Stimulated activated CD4-positive, alpha-beta T cell treated with anti-CD3 and anti-CD28 coated beads, Interleukin-1b, Interleukin-23, amount 100 ng/mL, for 1 hour (primary cell): ENCODE data around the gene INSRR.

ENCODE experiments used
- DNase-seq, 2 donors: peaks; one replicate each; pipeline ENCODE4 v3.0.0-alpha.2; 2020; ENCODE audit warnings: low read depth in 2 of 2

INSRR gene

DNA sequence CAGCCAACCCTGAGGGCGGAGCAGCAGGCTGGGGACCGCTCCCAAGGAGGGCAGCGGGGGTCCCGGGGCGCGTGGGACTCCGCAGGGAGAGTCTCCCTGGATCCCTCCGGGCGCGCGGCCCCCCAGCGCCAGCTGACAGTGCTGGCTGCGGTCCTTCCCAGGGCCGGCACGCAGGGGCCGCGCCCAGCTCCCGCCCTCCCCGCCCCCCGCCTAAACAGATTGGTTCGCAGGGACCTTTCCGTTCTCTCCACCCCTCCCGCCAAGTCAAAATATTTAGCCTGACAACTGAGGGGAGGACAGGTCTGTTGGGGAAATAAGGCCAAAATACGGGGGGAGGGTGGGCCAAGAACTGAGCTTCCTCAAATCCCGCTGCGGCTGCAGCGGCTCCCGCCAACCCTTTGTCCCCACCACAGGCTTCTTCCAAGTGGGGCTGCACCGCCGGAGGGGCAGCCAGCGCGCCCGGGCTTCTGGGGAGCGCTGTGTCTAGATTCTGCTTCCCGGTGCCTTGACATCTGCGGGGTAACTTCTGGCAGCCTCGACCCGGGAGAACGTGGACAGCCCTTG is at the start of gene INSRR:
Gene INSRR (minus strand): TSS at position 159 of the 564 bp plus-strand sequence. CDS start 496 bp downstream, outside the sequence.
- DNase-seq, result no peak

DNA sequence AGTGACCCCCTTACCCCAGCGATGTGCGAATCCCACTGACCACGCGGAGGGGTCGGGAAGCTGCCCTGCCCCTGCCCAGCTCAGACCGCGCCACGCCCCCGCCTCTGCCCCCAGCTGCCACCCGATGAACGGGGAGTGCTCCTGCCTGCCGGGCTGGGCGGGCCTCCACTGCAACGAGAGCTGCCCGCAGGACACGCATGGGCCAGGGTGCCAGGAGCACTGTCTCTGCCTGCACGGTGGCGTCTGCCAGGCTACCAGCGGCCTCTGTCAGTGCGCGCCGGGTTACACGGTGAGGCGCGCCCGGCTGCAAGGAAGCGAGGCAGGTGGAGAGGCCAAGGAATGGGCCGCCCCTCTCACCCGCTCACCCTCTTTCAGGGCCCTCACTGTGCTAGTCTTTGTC is 49.6 kb upstream of the INSRR start:
- no peak for DNase-seq

- no peak for DNase-seq
Measured at GRCh38 chr1:156906206-156906906, 47.4 kb upstream of the INSRR start.

DNA sequence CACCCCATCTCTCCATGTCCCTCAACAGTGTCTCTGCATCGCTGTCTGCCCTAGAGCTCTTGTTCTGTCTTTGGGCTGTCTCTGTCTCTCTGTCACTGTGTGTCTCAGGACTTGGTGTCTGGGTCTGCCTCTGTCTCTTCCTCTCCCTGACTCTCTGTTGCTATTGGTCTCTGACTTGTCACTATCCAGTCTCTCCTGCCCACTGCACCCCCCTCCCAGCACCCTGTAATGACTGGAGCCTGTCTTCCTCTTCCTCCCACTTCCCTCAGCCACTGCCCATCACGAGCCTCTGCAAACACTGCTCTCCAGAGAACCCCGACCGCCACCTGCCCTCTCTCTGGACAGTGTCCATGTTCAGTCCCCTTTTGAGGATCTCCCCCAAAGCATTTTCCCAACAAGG is 46.7 kb upstream of the INSRR start:
- DNase-seq, result no peak

DNA sequence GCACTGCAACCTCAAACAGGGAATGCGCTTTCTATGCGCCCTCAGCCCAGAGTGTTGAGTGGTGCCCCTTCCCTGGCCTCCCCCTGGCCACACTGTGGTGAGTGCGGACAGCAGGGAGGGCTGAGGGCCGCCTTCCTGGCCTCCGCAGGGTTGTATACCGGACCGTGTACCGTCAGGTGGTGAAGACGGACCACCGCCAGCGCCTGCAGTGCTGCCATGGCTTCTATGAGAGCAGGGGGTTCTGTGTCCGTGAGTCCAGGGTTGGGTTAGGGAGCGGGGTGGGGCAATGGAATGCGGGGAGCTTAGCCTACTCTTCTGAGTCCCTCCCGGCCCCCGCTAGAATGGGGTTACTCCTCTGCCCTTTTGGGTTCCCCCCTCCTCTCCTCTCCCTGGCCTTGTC is 46.3 kb upstream of the INSRR start:
- DNase-seq, result no peak

- DNase-seq, result no peak
Measured at GRCh38 chr1:156904187-156904959, 45.5 kb upstream of the INSRR start.

- DNase-seq, result no peak
Measured at GRCh38 chr1:156903328-156904091, 44.6 kb upstream of the INSRR start.

- DNase-seq, result no peak
Measured at GRCh38 chr1:156901966-156902915, 43.3 kb upstream of the INSRR start.

- DNase-seq, result no peak
Measured at GRCh38 chr1:156901590-156901900, 42.6 kb upstream of the INSRR start.

DNA sequence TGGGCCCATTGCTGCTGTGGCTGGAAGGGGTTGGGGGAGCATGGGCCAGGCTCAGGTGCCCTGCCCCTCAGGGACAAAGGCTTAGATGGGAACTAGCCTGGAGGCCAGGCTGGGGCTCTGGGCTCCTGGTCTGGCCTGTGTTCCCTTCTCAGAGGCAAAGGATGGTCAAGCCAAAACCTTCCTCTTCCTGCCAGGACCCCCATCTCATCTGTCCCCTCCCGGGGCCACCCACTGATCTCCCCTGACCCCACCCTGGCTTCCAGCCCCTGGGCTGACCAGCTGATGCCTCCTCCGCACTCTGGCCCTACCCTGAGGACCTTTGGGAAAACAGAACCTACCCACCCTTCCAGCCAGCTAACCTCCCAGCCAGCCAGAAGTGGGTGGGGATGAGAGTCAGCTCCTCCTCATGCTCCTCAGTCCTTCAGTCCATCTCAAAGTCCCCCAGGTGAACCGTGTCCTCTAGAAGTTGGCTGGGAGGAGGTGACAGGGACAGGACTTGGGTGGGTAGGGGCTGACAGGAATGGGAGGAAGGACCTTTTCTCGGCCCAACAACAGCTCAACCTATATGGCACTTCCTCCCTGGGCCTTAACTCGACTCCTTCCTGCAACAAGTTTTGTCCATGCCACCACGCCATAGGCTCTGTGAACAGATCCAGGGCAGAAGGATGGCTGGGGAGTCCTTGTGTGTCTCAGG is 42.1 kb upstream of the INSRR start:
- DNase-seq, result no peak

DNA sequence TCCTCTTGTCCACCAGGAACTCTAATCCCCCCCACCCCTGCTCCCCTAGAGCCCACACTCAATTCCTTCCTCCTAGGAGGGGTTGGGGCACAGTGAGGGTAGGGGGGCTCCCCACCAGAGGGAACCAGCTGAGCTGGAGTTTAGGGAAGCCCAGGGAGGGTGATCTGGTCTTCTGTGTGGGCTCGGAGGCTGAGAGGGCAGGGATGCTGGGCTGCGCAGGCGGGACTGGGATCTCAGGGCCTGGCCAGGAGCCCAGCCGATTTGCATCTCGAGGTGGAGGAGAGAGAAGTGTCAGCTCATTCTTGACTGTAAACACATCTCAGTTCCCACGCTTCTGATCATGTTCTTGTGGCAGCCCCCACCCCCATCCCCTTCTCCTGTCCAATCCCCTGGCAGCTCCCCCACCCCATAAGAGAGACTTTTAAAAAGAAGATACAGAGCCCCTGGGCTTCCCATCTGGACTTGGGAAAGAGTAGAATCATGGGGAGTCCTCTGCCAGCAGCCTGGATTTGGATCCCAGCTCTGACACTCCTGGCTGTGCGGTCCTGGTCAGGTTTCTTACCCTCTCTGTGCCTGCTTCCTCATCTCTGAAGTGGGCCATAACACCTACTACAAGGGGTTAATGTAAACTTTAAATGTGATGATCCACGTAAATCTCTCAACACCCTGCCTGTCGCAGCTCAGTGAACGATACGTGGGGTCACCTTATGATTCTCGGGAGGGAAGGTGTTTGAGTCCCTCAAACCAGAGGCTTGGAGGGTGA is 41.2 kb upstream of the INSRR start:
- no peak for DNase-seq

DNA sequence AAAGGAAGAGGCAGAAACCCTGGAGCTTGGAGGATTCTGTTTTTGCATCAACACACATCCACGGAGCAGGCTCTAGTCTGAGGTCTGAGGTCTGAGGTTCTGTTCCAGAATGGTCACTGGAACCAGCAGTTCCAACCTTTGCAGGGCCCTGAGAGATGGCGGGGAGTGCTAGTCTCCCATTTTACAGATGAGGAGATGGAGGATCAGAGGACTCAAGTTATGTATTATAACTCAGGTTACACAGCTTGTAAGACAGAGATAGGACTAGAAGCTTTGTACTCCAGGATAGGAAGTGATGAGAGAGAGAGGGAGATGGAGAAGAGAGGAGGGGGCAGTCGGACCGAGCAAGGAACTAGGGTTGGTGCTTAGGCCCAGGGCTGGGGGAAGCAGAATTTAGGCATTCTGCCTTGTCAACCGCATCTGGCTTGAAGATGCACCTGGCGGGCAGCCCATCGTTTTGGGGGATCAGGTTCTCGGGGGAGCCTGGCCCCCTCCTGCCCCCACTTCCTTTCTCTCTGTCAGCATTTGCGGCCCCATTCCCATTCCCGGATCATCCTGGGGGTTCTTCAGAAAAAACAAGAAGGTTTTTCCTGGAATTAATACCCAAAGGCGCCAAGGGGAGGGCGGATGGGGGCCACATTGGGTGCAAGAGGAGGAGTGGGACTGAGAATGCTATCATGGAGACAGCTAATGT is 40.2 kb upstream of the INSRR start:
- DNase-seq, result no peak

DNA sequence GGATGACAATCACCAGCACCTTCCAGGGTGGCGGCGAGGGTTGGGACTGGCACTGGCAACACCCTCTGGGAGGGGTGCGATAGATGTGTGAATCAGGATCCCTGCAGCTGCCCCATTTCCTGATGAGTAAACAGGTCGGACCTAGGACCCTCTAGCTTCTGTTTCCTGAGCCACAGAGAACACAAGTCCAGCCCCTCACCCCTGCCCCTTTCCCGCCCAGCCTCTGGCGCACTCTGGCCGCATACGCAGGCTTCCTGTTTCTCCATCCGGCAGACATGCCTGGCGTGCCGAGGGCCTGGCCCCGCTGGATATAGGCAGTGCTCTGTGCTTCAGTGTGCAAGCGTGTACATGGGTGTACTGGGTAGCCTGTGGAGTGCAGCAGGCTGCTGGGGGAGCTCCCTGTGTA is 39.2 kb upstream of the INSRR start:
- DNase-seq, result no peak

DNA sequence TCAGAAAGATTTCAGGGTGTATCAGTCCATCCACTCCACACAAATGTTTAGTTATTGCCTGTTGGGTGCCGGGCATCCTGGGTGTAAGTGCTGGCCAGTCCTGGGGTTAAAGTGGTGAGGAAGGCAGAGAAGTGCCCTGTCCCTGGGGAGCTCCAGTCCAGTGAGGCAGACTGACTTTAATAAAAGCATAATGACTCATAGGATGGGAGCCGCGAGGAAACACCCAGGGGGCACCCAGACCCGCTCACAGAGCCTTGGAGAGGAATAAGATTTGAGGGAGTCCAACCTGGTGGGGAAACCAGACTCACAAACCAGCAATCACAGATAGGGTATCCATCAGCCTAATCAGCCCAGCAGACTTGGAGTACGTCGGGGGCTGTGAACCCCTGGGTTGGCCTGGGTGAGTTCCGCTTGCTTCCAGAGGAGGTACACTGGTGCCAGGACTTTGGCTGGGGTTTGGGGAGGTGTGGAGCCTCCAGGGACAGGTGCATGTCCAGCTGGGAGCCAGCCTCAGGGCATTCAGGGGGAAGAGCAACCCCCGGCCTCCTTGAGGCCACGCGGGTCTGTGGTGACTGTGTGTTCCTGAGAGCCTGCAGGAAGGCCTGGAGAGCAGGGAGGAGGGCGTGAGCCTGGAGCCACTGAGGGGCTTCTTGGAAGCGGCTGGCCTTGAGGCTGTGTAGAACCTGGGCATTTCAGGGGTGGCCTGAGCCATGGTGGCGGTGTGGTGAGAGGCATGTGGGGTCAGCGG is 38.3 kb upstream of the INSRR start:
- DNase-seq, result no peak

DNA sequence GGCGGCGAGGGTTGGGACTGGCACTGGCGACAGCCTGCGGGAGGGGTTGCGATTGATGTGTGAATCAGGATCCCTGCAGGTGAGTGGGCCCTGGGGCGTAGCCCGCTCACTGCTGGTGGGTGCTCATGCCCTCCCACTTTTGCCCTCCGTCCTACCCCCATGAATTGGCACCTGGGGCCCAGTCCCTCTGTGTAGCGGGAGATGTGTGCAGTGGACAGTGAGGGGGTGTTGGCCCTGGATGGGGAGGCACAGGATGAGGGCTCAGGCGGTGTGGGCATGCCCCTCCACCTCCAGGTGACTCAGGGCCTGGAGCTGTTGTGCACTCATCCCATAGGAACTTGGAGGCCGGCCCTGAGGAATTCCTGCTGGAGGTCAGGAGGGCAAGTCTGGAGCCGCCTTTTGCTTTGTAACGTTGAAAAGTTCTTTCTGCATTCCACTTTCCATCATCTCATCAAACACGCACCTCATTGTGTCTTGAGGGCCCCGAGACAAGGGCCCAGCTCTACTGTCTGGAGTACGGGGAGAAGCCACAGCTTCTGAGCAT is 37.6 kb upstream of the INSRR start:
- DNase-seq, result no peak

DNA sequence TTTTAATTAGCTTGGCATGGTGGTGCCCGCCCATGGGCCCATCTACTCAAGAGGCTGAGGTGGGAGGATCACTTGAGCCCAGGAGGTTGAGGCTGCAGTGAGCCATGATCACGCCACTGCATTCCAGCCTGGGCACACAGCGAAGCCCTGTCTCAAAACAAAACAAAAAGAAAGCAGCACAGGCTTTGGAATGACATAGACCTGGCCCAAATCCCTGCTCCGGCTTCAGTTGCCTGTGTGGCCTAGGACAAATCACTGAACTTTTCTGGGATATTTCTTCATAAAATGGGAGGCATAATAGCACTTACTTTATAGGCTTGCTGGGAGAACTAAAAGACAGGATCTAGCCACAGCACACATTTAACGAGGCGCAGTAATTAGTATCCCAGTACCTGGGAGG is 37.0 kb upstream of the INSRR start:
- no peak for DNase-seq

- no peak for DNase-seq
Measured at GRCh38 chr1:156895455-156895812, 36.5 kb upstream of the INSRR start.

DNA sequence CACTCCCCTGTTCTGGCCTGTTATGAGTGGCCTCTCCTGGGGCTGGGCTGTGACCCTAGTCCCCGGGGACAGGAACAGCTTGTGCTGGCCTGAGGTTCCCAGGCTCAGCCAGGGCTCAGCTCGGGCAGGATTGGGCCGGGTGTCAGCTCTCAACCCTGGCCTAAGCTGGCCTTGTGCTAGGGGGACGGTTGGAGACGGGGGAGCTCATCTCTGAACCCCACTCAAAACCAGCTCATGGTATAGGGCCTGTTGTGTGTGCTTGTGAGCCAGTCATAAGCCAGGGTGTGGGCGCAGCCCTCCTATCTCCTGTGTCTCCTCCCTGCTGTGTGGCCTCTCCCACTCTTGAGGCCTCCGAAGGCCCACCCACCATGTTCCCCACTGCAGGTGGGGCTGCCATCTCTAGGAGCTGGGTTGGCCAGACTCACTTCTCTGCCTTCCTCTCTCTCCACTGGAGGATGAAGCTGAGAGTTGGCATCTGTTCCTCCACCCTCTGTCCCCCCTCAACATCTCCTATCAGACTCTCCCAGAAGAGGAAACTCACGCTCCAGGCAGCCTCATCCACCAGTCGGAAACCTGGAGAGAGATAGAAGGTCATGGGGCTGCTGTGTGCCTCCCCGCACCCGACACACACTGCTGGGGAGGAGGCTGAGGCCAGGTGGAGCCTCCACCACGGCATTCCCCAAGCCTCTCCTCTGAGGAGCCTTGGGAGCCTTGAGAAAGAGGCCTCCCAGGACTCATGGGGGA is 36.0 kb upstream of the INSRR start:
- DNase-seq, result no peak
